Stimulated activated CD8-positive, alpha-beta memory T cell treated with anti-CD3 and anti-CD28 coated beads, Interleukin-4, amount 100 ng/mL, for 1 hour (primary cell): Measurements from ENCODE around the gene DYNLT3.

Experiments
- DNase-seq, 2 donors: peaks; one replicate each; pipeline ENCODE4 v3.0.0-alpha.2; 2020; ENCODE audit warnings: low read depth in 2 of 2, low spot score in 1 of 2

DYNLT3 gene, protein sequence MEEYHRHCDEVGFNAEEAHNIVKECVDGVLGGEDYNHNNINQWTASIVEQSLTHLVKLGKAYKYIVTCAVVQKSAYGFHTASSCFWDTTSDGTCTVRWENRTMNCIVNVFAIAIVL

DNA sequence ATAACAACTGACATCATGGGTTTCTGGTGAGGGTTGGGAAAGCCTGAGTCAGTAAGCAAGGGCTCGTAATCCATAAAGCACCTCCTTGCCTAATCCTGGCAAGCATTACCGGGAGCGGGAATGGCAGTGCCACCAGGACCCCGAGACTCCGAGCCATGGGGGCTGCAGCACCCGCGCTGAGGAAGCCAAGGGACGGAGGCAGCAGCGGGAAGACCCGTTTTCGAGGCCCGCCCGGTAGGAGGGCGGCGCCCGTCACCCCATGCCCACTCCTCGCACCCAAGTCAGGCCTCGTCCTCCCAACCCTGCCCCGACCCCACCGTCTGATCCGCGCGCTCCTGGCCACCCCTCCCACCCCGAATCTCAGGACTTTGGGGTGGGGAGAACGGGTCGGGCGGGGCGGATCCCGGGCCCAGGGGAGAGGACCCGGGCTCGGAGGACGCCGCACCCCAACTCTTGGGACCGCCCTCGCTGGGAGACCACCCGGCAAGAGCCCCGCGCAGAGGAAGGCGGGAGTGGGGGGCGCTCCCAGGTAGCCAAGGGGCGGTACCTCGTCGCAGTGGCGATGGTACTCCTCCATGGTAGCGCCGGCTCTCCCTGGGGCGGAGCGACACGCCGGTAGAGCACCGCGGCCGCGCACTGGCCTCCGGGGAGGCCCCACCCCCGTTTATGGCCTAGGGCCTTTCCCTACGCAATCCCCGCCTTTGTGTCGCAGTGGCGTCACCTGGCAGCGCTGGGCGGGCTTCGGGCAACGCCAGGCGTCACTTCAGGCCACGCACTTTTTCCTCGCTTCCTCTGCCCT, at the start of gene DYNLT3:
TSS of gene DYNLT3 (minus strand) at position 638 of the 799 bp plus-strand sequence. CDS start at position 577, 61 bp downstream.
- peak; percentile 36 to 61 for DNase-seq

DNA sequence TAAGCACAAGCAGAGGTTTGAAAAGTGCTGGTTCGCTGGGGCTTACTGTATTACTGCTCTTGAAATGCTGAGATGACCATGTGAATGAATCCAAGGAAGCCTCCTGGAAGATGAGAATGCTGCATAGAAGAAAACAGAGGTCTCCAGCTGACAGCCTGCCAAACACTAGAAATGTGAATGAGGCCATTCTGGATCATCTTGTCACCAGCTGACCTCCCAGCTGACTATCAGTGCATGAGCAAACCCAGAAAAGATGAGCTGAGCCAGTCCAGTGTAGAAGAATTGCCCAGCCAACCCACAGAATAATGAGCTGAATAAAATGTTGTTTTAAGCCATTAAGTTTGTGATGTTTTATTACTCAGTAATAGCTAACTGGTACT, 49.1 kb upstream of the DYNLT3 start:
- no peak for DNase-seq

DNA sequence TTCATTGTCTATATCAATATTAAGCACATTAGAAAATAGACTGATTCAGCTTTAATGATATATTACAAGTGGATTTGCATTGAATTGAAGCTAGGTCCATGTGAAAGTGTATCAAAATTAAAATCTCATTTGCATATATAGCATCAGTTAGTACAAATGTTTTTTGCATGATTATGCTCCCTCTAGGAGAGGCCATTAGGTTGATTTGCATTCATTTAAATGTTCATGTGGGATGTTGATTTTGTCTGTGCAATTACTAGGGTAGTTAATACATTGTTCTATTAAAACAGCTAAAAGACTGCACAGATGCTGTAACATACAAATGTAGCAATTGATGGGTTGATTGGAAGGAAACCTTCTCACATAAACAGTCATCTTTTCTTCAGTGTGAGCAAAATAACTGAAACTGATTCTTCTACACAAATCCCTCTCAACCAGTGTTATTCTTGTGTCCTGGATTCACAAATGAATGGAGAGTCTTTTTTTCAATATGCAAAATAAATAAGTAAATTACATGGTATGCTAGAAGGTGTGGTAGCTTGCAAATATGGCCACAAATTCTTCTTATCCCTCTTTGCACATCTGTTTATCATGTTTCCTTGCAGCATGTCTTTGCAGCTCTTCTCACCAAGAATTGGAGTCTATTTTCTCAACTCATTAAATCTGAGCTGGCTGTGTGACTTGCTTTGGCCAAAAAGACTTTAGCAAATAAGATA, 48.6 kb upstream of the DYNLT3 start:
- no peak for DNase-seq

DNA sequence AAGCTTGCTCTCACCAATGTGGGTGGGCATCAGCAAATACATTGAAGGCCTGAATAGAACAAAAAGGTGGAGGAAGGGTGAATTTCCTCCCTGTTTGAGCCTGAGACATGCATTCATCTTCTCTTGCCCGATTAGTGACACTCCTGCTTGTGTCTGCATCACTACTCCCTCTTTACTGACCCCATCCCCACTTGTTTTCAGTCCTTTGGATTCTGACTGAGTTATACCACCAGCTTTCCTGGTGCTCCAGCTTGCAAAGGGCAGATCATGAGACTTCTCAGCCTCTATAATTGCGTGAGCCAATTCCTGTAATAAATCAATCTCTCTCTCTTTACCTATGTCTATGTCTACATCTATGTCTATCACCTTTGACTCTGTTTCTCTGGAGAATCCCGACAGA, 47.4 kb upstream of the DYNLT3 start:
- DNase-seq, result no peak

DNA sequence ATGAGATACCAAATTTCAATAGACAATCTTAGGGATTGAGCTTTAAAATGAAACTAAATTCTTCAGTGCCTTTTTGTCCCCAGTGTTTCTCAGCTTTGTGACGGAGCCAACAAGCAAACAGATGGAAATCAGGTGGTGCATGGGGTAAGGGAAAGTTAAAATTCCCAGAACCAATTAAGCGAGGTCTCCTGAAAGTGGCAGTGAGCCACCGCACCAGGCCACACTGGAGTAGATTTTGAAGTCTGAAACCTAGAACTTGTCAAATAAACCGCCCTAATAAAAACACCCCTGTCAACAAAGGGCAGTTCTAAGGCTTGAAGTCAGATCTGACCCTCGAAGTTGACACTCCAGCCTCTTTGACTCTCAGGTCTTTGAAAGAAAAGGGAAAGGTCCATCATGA, 40.6 kb upstream of the DYNLT3 start:
- DNase-seq, result no peak

DNA sequence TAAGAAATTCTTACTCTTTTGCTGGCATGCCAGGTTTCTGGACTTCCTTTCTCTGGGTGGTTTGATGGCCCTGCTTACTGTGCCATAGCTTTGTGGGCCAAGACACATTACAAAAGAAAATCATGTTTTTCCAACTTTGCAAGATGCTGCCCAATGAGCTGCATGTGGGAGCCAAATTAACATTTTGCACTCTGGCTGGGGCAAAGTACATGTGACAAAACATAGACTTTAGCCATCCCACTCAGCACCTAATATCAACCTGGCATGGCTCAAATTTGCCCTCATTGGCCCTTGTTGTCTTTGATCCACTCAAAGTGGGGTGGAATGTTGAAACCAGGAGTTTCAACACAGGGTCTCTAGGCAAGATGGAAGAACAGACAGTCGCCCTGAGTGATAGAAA, 40.0 kb upstream of the DYNLT3 start:
- no peak for DNase-seq

DNA sequence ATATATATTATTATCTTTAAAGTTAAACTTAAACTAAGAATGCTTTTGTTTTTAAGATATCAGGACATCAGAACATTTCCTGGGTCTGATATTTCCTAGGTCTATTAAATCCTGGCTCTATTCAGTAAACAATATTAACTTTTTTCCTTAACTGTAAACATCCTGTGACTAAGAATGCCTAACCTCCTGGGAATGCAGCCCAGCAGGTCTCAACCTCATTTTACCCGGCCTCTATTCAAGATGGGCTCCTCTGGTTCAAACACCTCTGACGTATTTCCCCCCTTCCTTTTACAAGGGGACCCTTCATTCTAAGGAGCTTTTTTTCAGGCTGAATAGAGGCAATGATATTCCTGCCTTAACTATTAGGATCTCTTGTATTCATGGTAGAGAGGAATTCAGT, 35.8 kb upstream of the DYNLT3 start:
- DNase-seq, result no peak

DNA sequence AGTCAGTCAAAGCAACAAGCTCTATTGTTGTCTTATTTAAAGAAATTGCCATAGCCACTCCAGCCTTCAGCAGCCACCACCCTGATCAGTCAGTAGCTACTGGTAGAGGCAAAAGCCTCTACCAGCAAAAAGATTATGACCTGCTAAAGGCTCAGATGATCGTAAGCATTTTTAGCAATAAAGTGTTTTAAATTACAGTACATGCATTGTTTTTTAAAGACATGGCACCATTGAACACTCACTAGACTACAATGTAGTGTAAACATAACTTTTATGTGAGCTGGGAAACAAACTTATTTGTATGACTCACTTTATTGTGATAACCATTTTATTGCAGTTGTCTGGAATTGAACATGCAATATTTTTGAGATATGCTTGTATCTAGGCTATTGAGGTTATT, 32.3 kb upstream of the DYNLT3 start:
- no peak for DNase-seq

DNA sequence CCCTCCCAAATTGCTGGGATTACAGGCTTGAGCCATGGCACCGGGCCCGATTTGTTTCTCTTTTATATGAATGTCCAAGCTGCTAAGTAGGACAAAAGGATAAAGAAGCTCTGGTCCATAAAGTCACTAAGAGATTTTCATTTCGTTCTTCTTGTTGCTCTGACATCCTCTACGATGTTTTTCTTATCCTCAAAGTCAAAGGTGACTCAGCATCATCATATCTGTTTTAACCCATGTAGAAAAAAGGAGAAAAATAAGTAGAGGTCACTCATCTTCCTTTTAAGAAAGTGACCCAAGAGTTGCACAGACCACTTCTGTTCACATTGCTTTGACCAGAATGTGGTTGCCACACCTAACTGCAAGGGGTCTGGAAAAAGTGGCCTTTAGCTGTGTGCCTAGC, 29.3 kb upstream of the DYNLT3 start:
- DNase-seq, result no peak

DNA sequence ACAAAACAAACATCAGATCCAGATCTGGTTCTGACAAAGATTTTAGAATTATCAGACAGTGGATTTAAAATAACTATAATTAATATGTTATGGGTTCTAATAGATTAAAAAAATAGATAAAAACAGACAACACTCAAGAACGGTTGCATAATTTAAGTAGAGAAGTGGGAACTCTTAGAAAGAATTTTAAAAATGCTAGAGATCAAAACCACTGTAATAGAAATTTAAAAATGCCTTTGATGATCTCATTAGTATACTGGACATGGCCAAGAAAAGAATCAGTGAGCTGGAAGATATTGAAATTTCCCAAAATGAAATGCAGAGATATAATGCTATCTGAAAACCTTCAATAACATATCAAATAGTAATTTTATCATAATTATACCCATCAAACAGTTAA, 28.3 kb upstream of the DYNLT3 start:
- DNase-seq, result no peak

DNA sequence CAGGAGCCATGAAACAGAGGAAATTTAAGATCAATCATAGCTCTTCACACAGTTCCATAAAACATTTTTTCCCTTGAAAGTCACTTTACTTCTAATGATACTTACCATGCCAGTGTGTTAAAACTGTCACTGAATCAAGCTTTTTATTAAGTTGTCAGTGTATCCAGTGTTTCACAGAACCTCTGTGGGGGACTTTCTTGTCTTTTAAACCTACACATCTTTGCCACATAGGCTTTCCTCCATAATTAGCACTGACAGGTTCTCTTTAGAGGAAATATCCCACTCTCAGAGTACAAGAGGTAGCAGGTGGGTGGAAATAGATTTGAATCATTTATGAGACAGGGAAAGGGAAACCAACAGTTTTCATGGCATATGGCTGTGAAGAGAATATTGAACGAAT, 25.8 kb upstream of the DYNLT3 start:
- DNase-seq, result no peak

DNA sequence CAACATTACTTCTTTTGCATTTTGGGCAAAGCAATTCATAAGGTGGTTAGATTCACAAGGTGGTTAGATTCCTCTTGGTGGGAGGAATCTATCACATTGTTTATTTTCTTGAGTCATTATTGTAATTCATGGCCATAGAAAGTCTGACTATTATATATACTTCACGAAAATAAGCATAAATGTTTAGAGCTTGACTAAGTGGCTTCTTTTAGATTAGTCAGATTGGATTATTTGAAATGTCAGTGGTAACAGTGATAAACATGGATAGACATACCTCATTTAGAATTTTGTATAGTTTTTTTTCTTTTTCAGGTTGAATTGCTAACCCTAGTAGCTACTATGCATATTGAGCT, 24.9 kb upstream of the DYNLT3 start:
- no peak for DNase-seq

DNA sequence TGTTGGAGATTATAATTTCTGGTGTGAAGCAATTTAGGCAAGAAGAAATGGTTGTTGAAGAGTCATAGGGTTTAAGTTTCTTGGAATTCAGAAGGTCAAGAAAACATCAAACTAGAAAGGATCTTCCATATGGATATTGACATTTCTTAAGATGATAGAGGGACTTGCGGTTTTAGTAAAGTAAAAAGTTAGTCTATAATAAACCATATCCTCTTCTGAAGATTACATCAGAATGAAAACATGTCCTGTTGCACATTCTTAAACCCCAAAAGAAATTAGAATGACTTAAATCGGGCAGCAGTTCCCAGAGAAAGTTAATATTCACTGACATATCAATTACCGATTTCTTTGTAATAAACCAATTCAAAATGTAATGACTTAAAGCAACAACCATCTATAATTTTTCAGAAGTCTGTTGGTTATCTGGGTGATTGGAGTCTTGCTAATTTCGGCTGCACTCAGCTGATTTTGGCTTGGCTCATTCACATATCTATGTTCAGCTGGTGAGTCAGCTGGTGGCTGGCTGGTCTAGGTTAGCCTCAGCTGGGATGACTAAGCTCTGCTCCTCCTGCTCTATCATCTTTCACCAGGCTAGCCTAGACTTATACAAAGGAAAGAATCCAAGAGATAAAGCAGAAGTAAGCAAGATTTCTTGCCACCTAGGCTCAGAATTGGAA, 24.4 kb upstream of the DYNLT3 start:
- DNase-seq, result no peak

DNA sequence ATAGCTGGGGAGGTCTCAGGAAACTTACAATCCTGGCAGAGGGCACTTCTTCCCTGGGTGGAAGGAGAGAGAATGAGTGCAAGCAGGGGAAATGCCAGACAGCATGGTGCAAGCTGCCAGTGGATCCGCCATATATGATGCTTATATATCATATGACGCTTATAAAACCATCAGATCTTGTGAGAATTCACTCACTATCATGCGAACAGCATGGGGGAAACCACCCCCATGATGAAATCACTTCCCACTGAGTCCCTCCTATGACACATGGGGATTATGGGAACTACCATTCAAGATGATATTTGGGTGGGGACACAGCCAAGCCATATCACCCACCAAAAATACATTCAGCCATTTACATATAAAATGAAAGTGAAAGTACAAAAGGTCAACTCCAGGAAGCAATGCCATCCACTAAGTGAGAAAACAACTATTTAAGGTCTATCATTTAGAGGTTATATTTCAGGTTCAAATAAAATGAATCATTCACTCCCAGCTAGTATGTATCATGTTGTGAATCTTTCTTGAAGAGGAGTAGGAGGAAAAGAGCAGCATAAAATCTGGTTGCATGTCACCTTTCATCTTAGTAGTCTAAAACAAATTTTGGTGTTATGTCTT, 20.3 kb upstream of the DYNLT3 start:
- no peak for DNase-seq

DNA sequence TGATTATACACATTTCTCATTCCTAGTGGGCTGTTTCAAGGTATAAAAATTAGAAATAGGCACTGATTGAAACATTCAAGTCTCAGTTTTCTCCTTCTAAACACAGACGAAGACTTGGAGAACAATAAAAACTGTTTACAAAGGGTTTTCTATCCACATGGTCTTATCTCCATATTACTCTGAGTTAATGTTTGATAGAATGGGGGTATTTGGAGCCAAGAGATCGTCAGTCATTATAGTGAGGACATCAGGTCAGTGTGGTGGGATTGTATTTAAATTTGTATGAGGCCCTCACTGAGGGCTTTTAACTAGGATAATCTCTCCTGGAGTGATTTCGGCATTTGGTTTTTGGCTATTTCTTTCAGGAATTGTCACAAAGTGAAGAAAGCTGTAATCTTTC, 16.4 kb upstream of the DYNLT3 start:
- no peak for DNase-seq

DNA sequence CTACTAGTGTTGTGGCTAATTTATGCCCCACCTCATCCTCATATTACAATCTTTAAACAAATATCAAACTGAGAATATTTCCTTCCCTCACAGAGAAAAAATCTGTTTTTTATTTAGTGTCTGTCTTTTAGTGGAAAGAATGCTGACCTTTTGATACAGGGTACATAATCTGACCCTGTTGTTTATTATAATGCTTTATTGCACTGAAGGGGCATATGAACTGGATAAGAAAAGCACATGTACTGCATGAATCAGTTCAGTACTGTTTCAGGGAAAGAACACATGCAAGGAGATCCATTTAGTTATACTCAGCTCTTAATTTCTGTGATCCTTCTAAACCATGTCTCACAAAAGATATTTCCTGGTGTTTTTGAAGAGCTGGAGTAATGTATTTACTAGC, 15.5 kb upstream of the DYNLT3 start:
- no peak for DNase-seq

DNA sequence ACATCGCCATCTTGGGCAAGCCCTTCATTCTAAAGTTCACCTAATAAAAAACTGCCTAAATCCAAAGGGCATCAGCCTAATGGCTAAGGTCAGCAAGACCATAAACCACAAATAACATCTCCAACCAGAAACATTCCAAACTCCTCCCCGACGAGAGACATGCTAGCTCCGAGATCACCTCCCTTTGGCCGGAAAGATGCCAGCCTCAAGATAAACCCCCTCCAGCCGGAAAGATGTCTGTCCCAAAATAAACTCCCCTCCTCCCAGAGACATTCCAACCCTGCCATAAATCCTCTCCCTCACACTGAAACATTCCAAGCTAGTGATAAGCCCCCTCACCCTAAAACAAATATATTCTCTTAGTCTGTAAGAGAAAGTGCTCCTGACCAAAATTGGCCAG, 13.3 kb upstream of the DYNLT3 start:
- DNase-seq, result no peak

DNA sequence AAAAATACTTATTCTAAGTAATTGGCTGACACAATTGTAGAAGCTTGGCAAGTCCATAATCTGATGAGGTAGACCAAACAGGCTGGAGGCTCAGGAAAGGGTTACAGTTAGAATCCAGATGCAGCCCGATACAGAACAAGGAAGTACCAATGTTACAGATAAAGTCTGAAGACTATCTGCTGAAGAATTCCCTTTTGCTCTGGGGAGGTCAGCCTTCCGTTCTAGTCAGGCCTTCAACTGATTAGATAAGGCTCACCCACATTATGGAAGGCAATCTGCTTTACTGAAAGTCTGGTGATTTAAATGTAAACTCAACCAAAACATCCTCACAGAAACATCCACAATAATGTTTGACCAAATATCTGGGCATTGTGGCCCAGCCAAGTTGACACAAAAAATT, 7.4 kb upstream of the DYNLT3 start:
- no peak for DNase-seq

DNA sequence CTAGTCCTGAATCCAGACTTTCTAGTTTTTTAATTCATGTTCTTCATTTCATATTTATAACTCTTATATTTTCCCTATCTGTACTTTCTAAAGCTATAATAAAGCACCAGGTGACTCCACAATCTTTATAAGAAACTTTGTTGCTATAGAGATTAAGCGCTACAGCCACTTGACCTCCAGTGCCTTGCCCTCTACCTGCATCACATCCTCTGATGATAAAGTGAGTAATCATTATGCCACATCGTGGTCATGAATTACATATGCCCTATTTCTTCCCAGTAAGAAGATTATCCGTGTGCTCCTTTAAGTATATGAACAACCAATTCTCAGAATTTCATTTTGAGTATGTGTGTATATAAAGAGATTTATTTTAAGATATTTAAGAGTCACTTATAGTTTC, 6.8 kb upstream of the DYNLT3 start:
- DNase-seq, result no peak

DNA sequence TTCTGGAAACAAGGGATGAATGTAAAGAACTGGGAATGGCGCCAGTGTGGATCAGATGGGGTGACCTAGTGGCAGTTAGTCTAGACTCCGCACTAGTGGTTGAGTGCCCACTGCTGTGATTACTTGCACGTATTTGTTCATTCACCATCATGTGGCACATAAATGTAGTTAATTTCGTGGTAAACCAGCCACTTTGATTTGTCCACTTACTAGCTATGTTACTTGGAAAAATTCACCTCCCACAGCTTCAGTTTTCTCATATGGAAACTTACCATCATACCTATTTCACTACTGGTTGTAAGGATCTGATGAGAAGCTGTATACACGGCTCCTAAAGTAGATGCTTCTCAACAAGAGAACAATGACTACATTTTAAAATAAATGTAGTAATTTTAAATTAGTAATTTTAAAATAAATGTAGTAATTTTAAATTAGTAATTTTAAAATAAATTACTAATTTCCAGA, 394 bp upstream of the DYNLT3 start:
- DNase-seq, result no peak

DNA sequence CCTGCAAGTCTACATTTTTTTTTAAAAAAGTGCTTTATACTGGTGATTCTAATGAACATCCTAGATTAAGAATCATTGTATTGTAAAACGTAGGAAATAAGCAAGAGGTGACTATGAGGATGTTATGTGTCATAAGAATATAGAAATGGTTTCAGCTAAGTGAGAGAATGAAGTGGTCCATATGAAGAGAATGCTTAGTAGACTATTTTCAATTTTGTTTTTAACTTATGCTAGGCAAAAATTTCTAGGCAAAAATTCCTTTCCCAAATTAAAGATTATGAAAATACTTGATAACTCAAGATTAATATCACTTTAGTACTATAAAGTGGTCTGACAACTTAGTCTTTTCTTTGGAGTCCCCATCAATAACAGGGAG, 825 bp downstream of the DYNLT3 start:
- no peak for DNase-seq

DNA sequence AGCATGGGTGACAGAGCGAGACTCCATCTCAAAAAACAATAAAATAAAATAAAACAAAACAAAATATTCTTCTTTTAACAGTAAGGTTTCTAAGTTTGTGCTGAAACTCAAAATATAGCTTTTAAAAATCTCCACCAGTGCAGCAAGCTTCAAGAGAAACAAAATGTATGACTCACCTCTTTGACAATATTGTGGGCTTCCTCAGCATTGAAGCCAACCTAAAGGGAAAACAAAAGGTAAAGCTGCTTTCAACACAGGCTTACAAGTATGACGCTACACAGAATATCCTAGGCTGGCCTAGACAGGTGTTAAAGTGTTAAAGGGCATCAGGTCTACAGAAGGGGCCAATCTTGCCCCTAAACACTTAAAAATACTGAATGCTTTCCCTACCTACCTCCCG, 1.2 kb downstream of the DYNLT3 start:
- DNase-seq, result no peak
